ENCODE measurements around the gene G6PC2. TPM values are rescaled to one million over a fixed set of nuclear protein-coding genes. Genes with fewer than 3 reads are reported as not detected.

The G6PC2 gene
- total and polyA plus RNA-seq, 2 donors (not counting 1 experiment from before 2014, with no cell fraction given), result not detected

DNA sequence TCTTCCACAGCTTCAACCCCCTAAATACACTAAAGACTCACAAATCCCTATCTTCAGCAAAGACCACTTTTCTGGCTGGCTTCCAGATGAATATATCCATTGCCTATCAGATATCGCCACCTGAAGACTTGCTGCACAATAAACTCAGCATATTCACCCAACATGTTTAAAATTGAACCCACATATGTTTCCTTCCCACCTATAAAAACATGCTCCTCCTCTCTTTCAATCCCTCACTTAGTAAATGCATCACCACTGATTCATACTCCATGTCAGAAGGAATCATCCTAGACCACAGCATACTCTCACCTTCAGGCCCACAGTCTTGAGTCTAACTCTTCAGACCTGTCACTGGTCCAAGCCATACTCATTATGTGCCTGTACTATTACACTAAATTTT is 16.1 kb upstream of the G6PC2 start:
- CTCF ChIA-PET, result no interaction called here
- no peak overlapping the region for H3K4me3 Mint-ChIP-seq
- no peak overlapping the region for H3K9ac ChIP-seq (ENCODE audit: low read length)
- no peak overlapping the region for H3K4me3 ChIP-seq (ENCODE audit: control extremely low read depth in 1 of 5, extremely low read depth in 1 of 5, insufficient read depth in 1 of 5, low read depth in 2 of 5, low read length in 4 of 5)
- WGBS (ENCODE audit: insufficient coverage), result 100% methylated on average over 1 of the region's 1 CpG
- no peaks in the 10 kb centered on the region for H3K27me3 Mint-ChIP-seq
- POLR2A ChIA-PET, result no interaction called here
- intact Hi-C loops (cut with micrococcal nuclease), result no loop called here
- no peak for TF ChIP-seq EZH2 (IDR thresholded peaks at IDR 0.05; ENCODE audit: borderline replicate concordance, insufficient read depth, low read depth, low read length, poor library complexity, severe bottlenecking)
- TF ChIP-seq, protein P1, sequence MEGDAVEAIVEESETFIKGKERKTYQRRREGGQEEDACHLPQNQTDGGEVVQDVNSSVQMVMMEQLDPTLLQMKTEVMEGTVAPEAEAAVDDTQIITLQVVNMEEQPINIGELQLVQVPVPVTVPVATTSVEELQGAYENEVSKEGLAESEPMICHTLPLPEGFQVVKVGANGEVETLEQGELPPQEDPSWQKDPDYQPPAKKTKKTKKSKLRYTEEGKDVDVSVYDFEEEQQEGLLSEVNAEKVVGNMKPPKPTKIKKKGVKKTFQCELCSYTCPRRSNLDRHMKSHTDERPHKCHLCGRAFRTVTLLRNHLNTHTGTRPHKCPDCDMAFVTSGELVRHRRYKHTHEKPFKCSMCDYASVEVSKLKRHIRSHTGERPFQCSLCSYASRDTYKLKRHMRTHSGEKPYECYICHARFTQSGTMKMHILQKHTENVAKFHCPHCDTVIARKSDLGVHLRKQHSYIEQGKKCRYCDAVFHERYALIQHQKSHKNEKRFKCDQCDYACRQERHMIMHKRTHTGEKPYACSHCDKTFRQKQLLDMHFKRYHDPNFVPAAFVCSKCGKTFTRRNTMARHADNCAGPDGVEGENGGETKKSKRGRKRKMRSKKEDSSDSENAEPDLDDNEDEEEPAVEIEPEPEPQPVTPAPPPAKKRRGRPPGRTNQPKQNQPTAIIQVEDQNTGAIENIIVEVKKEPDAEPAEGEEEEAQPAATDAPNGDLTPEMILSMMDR (IDR thresholded peaks at IDR 0.05), result no peak
- H3K36me3 ChIP-seq (replicated peaks in 1 of 2; ENCODE audit: control extremely low read depth in 1 of 2, control insufficient read depth in 1 of 2, extremely low read depth in 1 of 2, insufficient read depth in 2 of 2, low read length in 1 of 2), result no peaks in the 10 kb centered on the region
- peaks cover 3 to 4% of the 10 kb centered on the region in 2 donors for H3K4me1 ChIP-seq (ENCODE audit: control insufficient read depth in 2 of 2, insufficient read depth in 2 of 2, low read length in 2 of 2)
- no peaks in the 10 kb centered on the region for H4K20me1 ChIP-seq (ENCODE audit: control insufficient read depth, insufficient read depth, low read length, poor library complexity, severe bottlenecking)
- H3K9me3 ChIP-seq (ENCODE audit: control extremely low read depth in 1 of 3, control insufficient read depth in 2 of 3, insufficient read depth in 1 of 3, low read length in 2 of 3), result no peaks in the 10 kb centered on the region
- no peak overlapping the region for H2AFZ ChIP-seq (ENCODE audit: insufficient read depth, low read depth, low read length, poor library complexity, severe bottlenecking)
- no peaks in the 10 kb centered on the region for H3K79me2 ChIP-seq (ENCODE audit: control insufficient read depth, insufficient read depth, low read length)
- H3K4me2 ChIP-seq (replicated peaks; ENCODE audit: low read depth, low read length, poor library complexity, severe bottlenecking), result no peak overlapping the region
- peaks cover 0 to 1% (median 0%) of the 10 kb centered on the region in 4 experiments for H3K27me3 ChIP-seq (replicated peaks in 1 of 4; ENCODE audit: control extremely low read depth in 1 of 4, control insufficient read depth in 3 of 4, insufficient read depth in 4 of 4, low read length in 3 of 4)
- DNase-seq (no peak), ATAC-seq (ENCODE audit: low read depth) (no peak)
- no peak overlapping the region for H3K27ac Mint-ChIP-seq
- H3K4me1 Mint-ChIP-seq, result peaks cover under 1% of the 10 kb centered on the region
- no peaks in the 10 kb centered on the region for H3K9me3 Mint-ChIP-seq (ENCODE audit: insufficient read depth)
- no peak overlapping the region for H3K27ac ChIP-seq (ENCODE audit: low read length in 2 of 2)

GRCh38 chr2:168889635-168890005 is 11.5 kb upstream of the G6PC2 start:
- WGBS (ENCODE audit: insufficient coverage), result 20% methylated on average over 1 of the region's 3 CpGs
- peak; percentile 12 for DNase-seq
- H3K9ac ChIP-seq (ENCODE audit: low read length), result peak overlapping the region; percentile 75
- H4K20me1 ChIP-seq (ENCODE audit: control insufficient read depth, insufficient read depth, low read length, poor library complexity, severe bottlenecking), result no peaks in the 10 kb centered on the region
- peak overlapping the region; percentile 98 for H3K4me3 Mint-ChIP-seq
- peaks cover 9% of the 10 kb centered on the region for H3K4me1 Mint-ChIP-seq
- H3K27ac ChIP-seq (ENCODE audit: low read length in 2 of 2), result no peak overlapping the region
- H3K9me3 ChIP-seq (ENCODE audit: control extremely low read depth in 1 of 3, control insufficient read depth in 2 of 3, insufficient read depth in 1 of 3, low read length in 2 of 3), result no peaks in the 10 kb centered on the region
- H3K79me2 ChIP-seq (ENCODE audit: control insufficient read depth, insufficient read depth, low read length), result no peaks in the 10 kb centered on the region
- no peaks in the 10 kb centered on the region for H3K9me3 Mint-ChIP-seq (ENCODE audit: insufficient read depth)
- peak overlapping the region in 4 of 5 experiments; percentile 54 to 77 (median 61) for H3K4me3 ChIP-seq (ENCODE audit: control extremely low read depth in 1 of 5, extremely low read depth in 1 of 5, insufficient read depth in 1 of 5, low read depth in 2 of 5, low read length in 4 of 5)
- H3K27ac Mint-ChIP-seq, result no peak overlapping the region
- TF ChIP-seq, protein P1 (IDR thresholded peaks at IDR 0.05), result no peak
- no peak for TF ChIP-seq EZH2 (IDR thresholded peaks at IDR 0.05; ENCODE audit: borderline replicate concordance, insufficient read depth, low read depth, low read length, poor library complexity, severe bottlenecking)
- H2AFZ ChIP-seq (ENCODE audit: insufficient read depth, low read depth, low read length, poor library complexity, severe bottlenecking), result peak overlapping the region; percentile 95
- H3K4me1 ChIP-seq (ENCODE audit: control insufficient read depth in 2 of 2, insufficient read depth in 2 of 2, low read length in 2 of 2), result peaks cover 8 to 12% of the 10 kb centered on the region in 2 donors
- intact Hi-C loops (cut with micrococcal nuclease), result loop anchor here (5.0 kb wide), 1 partner anchor 432 kb away; the partner anchor contains the start of gene CERS6
- peaks cover 0 to 7% (median 2%) of the 10 kb centered on the region in 4 experiments for H3K27me3 ChIP-seq (replicated peaks in 1 of 4; ENCODE audit: control extremely low read depth in 1 of 4, control insufficient read depth in 3 of 4, insufficient read depth in 4 of 4, low read length in 3 of 4)
- peaks cover 9% of the 10 kb centered on the region for H3K27me3 Mint-ChIP-seq
- no peak for ATAC-seq (ENCODE audit: low read depth)
- no peaks in the 10 kb centered on the region for H3K36me3 ChIP-seq (replicated peaks in 1 of 2; ENCODE audit: control extremely low read depth in 1 of 2, control insufficient read depth in 1 of 2, extremely low read depth in 1 of 2, insufficient read depth in 2 of 2, low read length in 1 of 2)
- CTCF ChIA-PET, result interaction anchor here (1.7 kb wide), 1 partner anchor 9 kb away, joined by 4 read pairs; no protein-coding TSS in a partner anchor
- peak overlapping the region; percentile 96 for H3K4me2 ChIP-seq (replicated peaks; ENCODE audit: low read depth, low read length, poor library complexity, severe bottlenecking)
- POLR2A ChIA-PET, result no interaction called here
